ENCODE data around the gene COL4A2. TPM values are rescaled to one million over a fixed set of nuclear protein-coding genes. Genes with fewer than 3 reads are reported as not detected.

Gene COL4A2
- total RNA-seq, 6 experiments from 2014 or later: 8.4 to 65.8 (median 42.5) TPM

DNA sequence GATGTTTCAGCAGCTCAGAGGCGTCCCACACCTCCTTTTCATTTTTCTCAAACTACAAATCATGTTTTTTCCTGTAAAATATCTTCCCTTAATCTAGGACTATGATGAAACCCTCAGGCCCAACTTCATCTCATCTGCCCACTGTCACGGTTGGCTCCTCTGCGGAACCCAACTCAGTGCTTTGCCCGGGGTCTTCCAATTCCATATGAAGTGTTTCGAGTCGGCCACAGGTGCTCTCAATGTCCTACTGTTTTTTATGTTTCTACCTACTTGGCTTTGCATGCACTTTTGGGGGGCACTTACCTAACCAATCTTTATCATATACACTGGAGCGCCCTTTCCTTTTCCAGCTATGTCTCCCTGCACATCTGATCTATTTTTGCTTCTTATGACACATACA lies 28.2 kb upstream of the COL4A2 start:
- TF ChIP-seq POLR2A (IDR thresholded peaks at IDR 0.05): no peak
- no peak for TF ChIP-seq CTCF (IDR thresholded peaks at IDR 0.05)
- Histone ChIP-seq H3K27me3 (no peaks in the 10 kb centered on the region), H3K4me3 (no peak overlapping the region), H3K4me1 (no peaks in the 10 kb centered on the region), H3K36me3 (no peaks in the 10 kb centered on the region), H3K27ac (no peak overlapping the region), H3K9me3 (no peaks in the 10 kb centered on the region)
- no peak for DNase-seq
- ATAC-seq: no peak
- intact Hi-C loops (cut with DNase I): no loop called here
- 69% methylated on average over 6 of the region's 7 CpGs for WGBS (ENCODE audit: insufficient coverage, low coverage, low lambda C conversion rate, missing lambda C conversion rate)

DNA sequence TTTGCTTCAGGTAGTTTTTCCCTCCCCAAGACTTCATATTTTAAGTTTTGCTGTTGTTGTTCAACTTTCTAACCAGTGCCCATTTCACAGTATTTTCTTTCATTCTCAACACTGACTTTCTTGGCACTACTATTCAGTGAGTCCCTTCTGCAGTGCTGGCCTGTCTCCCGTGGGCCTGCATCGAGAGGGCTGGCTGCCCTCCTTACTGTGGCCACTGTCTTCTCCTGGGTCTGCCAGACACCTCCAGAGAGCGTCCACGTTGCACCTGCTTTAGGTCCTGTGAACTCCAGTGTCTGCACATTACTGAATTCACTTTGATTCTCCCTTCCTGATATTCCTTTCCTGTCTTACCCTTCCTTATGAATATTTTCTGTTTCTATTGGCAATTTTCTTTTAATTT lies 27.4 kb upstream of the COL4A2 start:
- Histone ChIP-seq H3K4me3 (no peak overlapping the region), H3K27ac (no peak overlapping the region), H3K36me3 (no peaks in the 10 kb centered on the region), H3K27me3 (no peaks in the 10 kb centered on the region), H3K4me1 (no peaks in the 10 kb centered on the region), H3K9me3 (no peaks in the 10 kb centered on the region)
- DNase-seq: no peak
- 47% methylated on average over 4 of the region's 4 CpGs for WGBS (ENCODE audit: insufficient coverage, low coverage, low lambda C conversion rate, missing lambda C conversion rate)
- intact Hi-C loops (cut with DNase I): no loop called here
- TF ChIP-seq POLR2A (IDR thresholded peaks at IDR 0.05): no peak
- no peak for TF ChIP-seq CTCF (IDR thresholded peaks at IDR 0.05)
- no peak for ATAC-seq

DNA sequence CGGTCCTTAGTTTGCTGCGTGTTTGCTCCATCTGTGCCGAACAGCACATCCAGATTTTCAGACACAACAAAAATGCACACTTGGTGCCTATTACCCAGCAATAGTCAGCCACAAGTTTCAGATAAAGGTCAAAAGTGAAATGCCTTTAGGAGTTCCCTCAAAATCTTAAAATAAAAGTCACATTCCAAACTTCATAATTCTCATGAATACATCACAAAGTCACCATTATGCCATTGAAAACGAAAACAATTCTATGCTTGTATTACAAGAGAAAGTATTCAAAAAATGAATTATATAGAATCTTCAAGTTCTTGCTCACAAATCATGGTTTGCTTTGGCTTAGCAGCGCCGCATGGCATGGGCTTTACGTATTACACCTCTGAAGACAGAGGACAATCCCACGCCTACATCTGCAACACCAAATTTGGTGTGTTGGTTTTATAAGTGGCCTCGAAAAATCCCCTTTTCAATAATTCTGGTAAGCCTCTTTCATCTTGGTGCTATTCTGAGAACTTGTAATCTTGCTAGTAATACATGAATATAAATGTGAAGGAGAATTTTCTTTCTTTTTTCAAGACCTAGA lies 26.8 kb upstream of the COL4A2 start:
- 52% methylated on average over 8 of the region's 9 CpGs for WGBS (ENCODE audit: insufficient coverage, low coverage, low lambda C conversion rate, missing lambda C conversion rate)
- Histone ChIP-seq H3K9me3 (no peaks in the 10 kb centered on the region), H3K27ac (no peak overlapping the region), H3K4me1 (no peaks in the 10 kb centered on the region), H3K4me3 (no peak overlapping the region), H3K27me3 (no peaks in the 10 kb centered on the region), H3K36me3 (no peaks in the 10 kb centered on the region)
- DNase-seq (no peak), ATAC-seq (no peak)
- TF ChIP-seq POLR2A (IDR thresholded peaks at IDR 0.05) (no peak), CTCF (IDR thresholded peaks at IDR 0.05) (no peak)
- intact Hi-C loops (cut with DNase I): no loop called here

GRCh38 chr13:110280985-110281688 lies 25.9 kb upstream of the COL4A2 start:
- intact Hi-C loops (cut with DNase I): no loop called here
- ATAC-seq: no peak

More at GRCh38 chr13:110280985-110281688, 25.9 kb upstream of the COL4A2 start:
- Histone ChIP-seq H3K27me3 (no peaks in the 10 kb centered on the region), H3K9me3 (no peaks in the 10 kb centered on the region), H3K4me1 (no peaks in the 10 kb centered on the region), H3K27ac (no peak overlapping the region), H3K36me3 (no peaks in the 10 kb centered on the region), H3K4me3 (no peak overlapping the region)
- TF ChIP-seq CTCF (IDR thresholded peaks at IDR 0.05) (no peak), POLR2A (IDR thresholded peaks at IDR 0.05) (no peak)
- 35% methylated on average over 7 of the region's 7 CpGs for WGBS (ENCODE audit: insufficient coverage, low coverage, low lambda C conversion rate, missing lambda C conversion rate)
- DNase-seq: no peak

All from right lobe of liver (tissue), 6 donors.